IMR-90 (cell line): ENCODE results near the gene CCDC102B. TPM values are rescaled to one million over a fixed set of nuclear protein-coding genes. Genes with fewer than 3 reads are reported as not detected.

Source experiments
- ATAC-seq: fragments of 200-7000 bp; cut with Tn5 transposase; 2 replicates; pipeline ENCODE4 v1.9.1; 2020; ENCODE audit warnings: low read depth, mild to moderate bottlenecking, moderate library complexity
- BruUV-seq: library from RNA; stranded (reverse); fragments of 400-500 nt; replicated peaks from 2 replicates; lab custom pipeline; 2021; lab: Mats Ljungman, UMichigan
- CTCF ChIA-PET: fragments of 300-600 bp; formaldehyde crosslinking; extraction: SDS; loops from one replicate; lab custom pipeline; 2021; ENCODE audit warnings: antibody characterized with exemption; lab: Yijun Ruan, JAX
- POLR2A ChIA-PET: fragments of 300-600 bp; sonication (Branson Sonifier 250); formaldehyde crosslinking; loops from one replicate; lab custom pipeline; 2022; ENCODE audit warnings: antibody characterized with exemption; ENCODE audit not compliant: unreplicated experiment; lab: Charles Lee
- DNase-seq: peaks from one replicate; pipeline ENCODE4 v3.0.0; 2013
- H2AFZ ChIP-seq: replicated peaks from 2 replicates; pipeline ENCODE3; 2013; ENCODE audit warnings: low read length, mild to moderate bottlenecking; ENCODE audit not compliant: poor library complexity
- H2AK5ac ChIP-seq: 2 replicates; pipeline ENCODE4 v1.6.1; 2013; ENCODE audit warnings: low read depth, low read length, inconsistent platforms
- H2AK9ac ChIP-seq: replicated peaks from 2 replicates; pipeline ENCODE3; 2013; ENCODE audit warnings: mild to moderate bottlenecking, low read depth, low read length, moderate library complexity; ENCODE audit not compliant: poor library complexity
- H2BK120ac ChIP-seq: 2 replicates; pipeline ENCODE4 v1.6.1; 2013; ENCODE audit warnings: low read depth, low read length, inconsistent platforms
- H2BK15ac ChIP-seq: 3 replicates; pipeline ENCODE4 v1.6.1; 2013; ENCODE audit warnings: low read depth, low read length, inconsistent platforms
- H2BK20ac ChIP-seq: 2 replicates; pipeline ENCODE4 v1.6.1; 2013; ENCODE audit warnings: low read depth, mild to moderate bottlenecking, inconsistent platforms, low read length, moderate library complexity
- H2BK5ac ChIP-seq: 2 replicates; pipeline ENCODE4 v1.6.1; 2013; ENCODE audit warnings: mild to moderate bottlenecking, low read depth, low read length, inconsistent platforms; ENCODE audit not compliant: poor library complexity, severe bottlenecking
- H3K14ac ChIP-seq: replicated peaks from 2 replicates; pipeline ENCODE4 v1.6.1; 2013; ENCODE audit warnings: low read depth, low read length, inconsistent platforms
- H3K18ac ChIP-seq: 2 replicates; pipeline ENCODE4 v1.6.1; 2013; ENCODE audit warnings: low read depth, low read length, control low read depth
- H3K23ac ChIP-seq: 2 replicates; pipeline ENCODE4 v1.6.1; 2013; ENCODE audit warnings: low read depth, low read length, inconsistent platforms
- H3K27ac ChIP-seq: 2 replicates; pipeline ENCODE4 v1.5.1; 2013; ENCODE audit warnings: mild to moderate bottlenecking, control low read depth, low read length; ENCODE audit not compliant: insufficient read depth
- H3K27me3 ChIP-seq: 2 replicates; pipeline ENCODE4 v1.6.1; 2013; ENCODE audit warnings: low read length; ENCODE audit not compliant: control insufficient read depth, insufficient read depth
- H3K36me3 ChIP-seq: 2 replicates; pipeline ENCODE4 v1.6.1; 2013; ENCODE audit warnings: low read length, mixed read lengths; ENCODE audit not compliant: control insufficient read depth, insufficient read depth
- H3K4ac ChIP-seq: 2 replicates; pipeline ENCODE4 v1.6.1; 2013; ENCODE audit warnings: low read depth, low read length, inconsistent platforms
- H3K4me1 ChIP-seq: 2 replicates; pipeline ENCODE4 v1.6.1; 2013; ENCODE audit warnings: low read length, mixed read lengths; ENCODE audit not compliant: control insufficient read depth, insufficient read depth
- H3K4me2 ChIP-seq: 2 replicates; pipeline ENCODE4 v1.6.1; 2013; ENCODE audit warnings: low read depth, mild to moderate bottlenecking, control low read depth, low read length, moderate library complexity
- H3K4me3 ChIP-seq: 2 replicates; pipeline ENCODE4 v1.5.1; 2013; ENCODE audit warnings: low read depth, mild to moderate bottlenecking, control low read depth, low read length, moderate library complexity; ENCODE audit not compliant: insufficient read depth
- H3K56ac ChIP-seq: 2 replicates; pipeline ENCODE4 v1.6.1; 2013; ENCODE audit warnings: low read length, inconsistent platforms; ENCODE audit not compliant: insufficient read depth; ENCODE audit errors: extremely low read depth
- H3K79me1 ChIP-seq, 2 experiments: 2 replicates each; pipeline ENCODE4 v1.6.1; 2013; ENCODE audit warnings: low read length in 2 of 2, inconsistent platforms in 1 of 2, low read depth in 1 of 2
- H3K9ac ChIP-seq: 2 replicates; pipeline ENCODE4 v1.6.1; 2013; ENCODE audit warnings: low read depth, low read length, control low read depth
- H3K9me1 ChIP-seq: 2 replicates; pipeline ENCODE4 v1.6.1; 2013; ENCODE audit warnings: low read length, inconsistent platforms; ENCODE audit not compliant: insufficient read depth
- H3K9me3 ChIP-seq: 2 replicates; pipeline ENCODE4 v1.6.1; 2013; ENCODE audit warnings: low read length; ENCODE audit not compliant: control insufficient read depth, insufficient read depth
- H4K20me1 ChIP-seq: 2 replicates; pipeline ENCODE4 v1.6.1; 2013; ENCODE audit warnings: low read length, inconsistent platforms; ENCODE audit not compliant: insufficient read depth
- H4K5ac ChIP-seq: 2 replicates; pipeline ENCODE4 v1.6.1; 2013; ENCODE audit warnings: mild to moderate bottlenecking, low read depth, low read length, control low read depth
- H4K8ac ChIP-seq, 2 experiments: 2 replicates each; pipeline ENCODE4 v1.6.1; 2013; ENCODE audit warnings: low read depth in 2 of 2, low read length in 2 of 2, control low read depth in 1 of 2, inconsistent platforms in 1 of 2
- H4K91ac ChIP-seq: 2 replicates; pipeline ENCODE4 v1.6.1; 2013; ENCODE audit warnings: low read depth, low read length, inconsistent platforms; ENCODE audit not compliant: insufficient read depth
- BHLHE40 ChIP-seq: fragments of 150-350 bp; IDR thresholded peaks from 2 replicates; pipeline ENCODE4 v1.6.1; 2016; ENCODE audit warnings: mild to moderate bottlenecking, low read depth, low read length
- CHD1 ChIP-seq: IDR thresholded peaks from 2 replicates; pipeline ENCODE4 v1.6.1; 2012; ENCODE audit warnings: low read depth, low read length, improper control_type of control experiment
- FOS ChIP-seq: fragments of 150-350 bp; IDR thresholded peaks from 2 replicates; pipeline ENCODE4 v1.6.1; 2016; ENCODE audit warnings: low read depth, low read length
- MAFK ChIP-seq: IDR thresholded peaks from 2 replicates; pipeline ENCODE4 v1.6.1; 2012; ENCODE audit warnings: low read depth, low read length, improper control_type of control experiment
- MXI1 ChIP-seq: IDR thresholded peaks from 2 replicates; pipeline ENCODE4 v1.6.1; 2012; ENCODE audit warnings: low read depth, mild to moderate bottlenecking, low read length, moderate library complexity, borderline replicate concordance
- NFE2L2 ChIP-seq: fragments of 150-350 bp; IDR thresholded peaks from 2 replicates; pipeline ENCODE4 v1.6.1; 2016; ENCODE audit warnings: low read depth, mild to moderate bottlenecking, low read length
- POLR2A ChIP-seq: IDR thresholded peaks from 2 replicates; pipeline ENCODE4 v1.6.1; 2012; ENCODE audit warnings: mild to moderate bottlenecking, low read depth, low read length
- RAD21 ChIP-seq: IDR thresholded peaks from 2 replicates; pipeline ENCODE4 v1.6.1; 2012; ENCODE audit warnings: low read length, improper control_type of control experiment
- RFX5 ChIP-seq: IDR thresholded peaks from 2 replicates; pipeline ENCODE4 v1.8.0; 2012; ENCODE audit warnings: low read depth, mild to moderate bottlenecking, low read length, moderate library complexity
- SMC3 ChIP-seq: fragments of 150-350 bp; IDR thresholded peaks from 2 replicates; pipeline ENCODE4 v1.6.1; 2016; ENCODE audit warnings: low read depth, mild to moderate bottlenecking, antibody characterized with exemption, low read length, moderate library complexity
- WGBS, 2 experiments: methylation state at CpG; one replicate each; pipeline versions ENCODE4 v1.1.5 to v1.1.7; 2013; ENCODE audit warnings: missing lambda C conversion rate in 2 of 2; ENCODE audit not compliant: insufficient read length in 1 of 2; ENCODE audit errors: extremely low coverage in 2 of 2; 5-methylcytosine and 5-hydroxymethylcytosine counted together
- dilution Hi-C: fragments of 300-500 bp; cut with HindIII; formaldehyde crosslinking; loops from one replicate; pipeline ENCODE4 v1.14.3; 2018; ENCODE audit warnings: low sequenced_read_pairs; ENCODE audit not compliant: unreplicated experiment
- in situ Hi-C: fragments of 300-500 bp; cut with MboI; formaldehyde crosslinking; loops from 3 replicates; pipeline ENCODE4 v1.14.3; 2019; ENCODE audit warnings: low sequenced_read_pairs, inconsistent platforms, mixed read lengths
- intact Hi-C: fragments of 100-400 bp; cut with micrococcal nuclease; formaldehyde crosslinking; loops from 2 replicates; pipeline ENCODE4 v1.10.0; 2022
- polyA plus RNA-seq, 3 experiments: library from polyadenylated mRNA; depleted of rRNA; stranded (reverse); fragments of >200 nt; gene quantifications; 2 replicates each; pipeline ENCODE4 v1.2.3, GENCODE V29; 2012; ENCODE audit warnings: low replicate concordance in 1 of 3
- total RNA-seq: library from RNA; depleted of rRNA; stranded (reverse); fragments of >200 nt; gene quantifications from 2 replicates; pipeline ENCODE4 v1.2.3, GENCODE V29; 2012
- TF ChIP-seq, protein P1 (sequence below): fragments of 150-350 bp; IDR thresholded peaks from 2 replicates; pipeline ENCODE4 v1.6.1; 2017; ENCODE audit warnings: mild to moderate bottlenecking, antibody characterized with exemption, low read length, low read depth
- TF ChIP-seq, protein P2 (sequence below): fragments of 150-350 bp; IDR thresholded peaks from 2 replicates; pipeline ENCODE4 v1.6.1; 2016; ENCODE audit warnings: low read depth, mild to moderate bottlenecking, low read length, moderate library complexity, borderline replicate concordance

CCDC102B gene
- total and polyA plus RNA-seq, 2 of the 4 experiments (the other 2 are of a cell fraction) = 0.54 to 1.4 TPM

DNA sequence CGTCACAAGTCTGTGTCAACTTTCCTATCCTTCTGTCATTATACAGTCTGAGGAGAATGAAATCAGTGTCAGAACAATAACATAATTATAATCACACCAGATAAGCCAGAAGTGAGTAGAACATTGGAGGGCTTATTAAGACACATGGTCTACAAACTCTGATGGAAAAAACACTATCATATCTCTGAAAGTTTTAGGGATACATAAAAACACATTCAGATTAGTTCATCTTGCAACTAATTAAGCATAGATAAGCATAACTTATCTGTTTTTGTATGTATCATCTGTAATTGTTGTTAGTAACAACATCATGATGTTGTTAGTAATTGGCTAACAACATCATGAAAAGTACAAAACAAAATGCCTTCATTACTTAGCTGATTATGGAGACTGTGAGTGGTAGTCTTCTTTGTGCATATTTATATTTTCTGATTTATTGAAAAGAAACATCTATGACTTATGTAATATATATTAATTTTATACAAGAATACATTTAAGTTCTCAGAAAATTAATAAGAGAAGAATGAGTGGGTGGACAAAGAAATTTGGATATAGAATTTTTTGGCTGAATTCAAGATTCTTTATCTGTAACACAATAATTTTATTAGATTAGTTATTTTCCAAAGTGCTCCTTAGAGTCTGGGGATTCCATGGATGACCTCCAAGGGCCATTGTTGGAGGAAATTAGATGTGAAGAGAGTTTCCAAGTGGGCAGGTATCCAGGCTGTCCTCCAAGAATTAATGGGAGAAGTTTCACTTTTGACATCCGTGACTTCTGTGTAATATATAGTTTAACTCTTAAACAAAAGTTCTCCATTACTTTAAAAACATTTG, 16.9 kb upstream of the CCDC102B start:
- ChIA-PET POLR2A (no interaction called here), CTCF (no interaction called here)
- Histone ChIP-seq H3K14ac (no peak overlapping the region), H2BK20ac (no peak overlapping the region), H4K20me1 (no peaks in the 10 kb centered on the region), H3K56ac (no peak overlapping the region), H4K5ac (no peak overlapping the region; the same call in 1 of the 2 replicates), H3K9me1 (no peaks in the 10 kb centered on the region), H2AK5ac (peak overlapping the region; percentile 35; the same call in 1 of the 2 replicates), H3K4me2 (no peak overlapping the region), H3K27ac (no peak overlapping the region), H2BK5ac (no peak overlapping the region), H2BK15ac (0 out of 3 replicates have a peak overlapping the region, but pooled peaks have one; percentile 22), H4K8ac (no peak overlapping the region), H3K9me3 (no peaks in the 10 kb centered on the region), H3K4ac (no peak overlapping the region), H4K91ac (no peak overlapping the region; the same call in 1 of the 2 replicates), H3K79me1 (no peaks in the 10 kb centered on the region), H3K23ac (no peak overlapping the region), H2AFZ (no peak overlapping the region), H3K18ac (peak overlapping the region; percentile 25; the same call in 1 of the 2 replicates), H3K36me3 (no peaks in the 10 kb centered on the region), H3K4me3 (no peak overlapping the region), H3K27me3 (no peaks in the 10 kb centered on the region), H3K9ac (no peak overlapping the region), H3K4me1 (no peaks in the 10 kb centered on the region), H2AK9ac (no peak overlapping the region), H2BK120ac (no peak overlapping the region)
- TF ChIP-seq CHD1 (no peak), MAFK (no peak), MXI1 (no peak), FOS (no peak), RAD21 (no peak), BHLHE40 (no peak), NFE2L2 (no peak), RFX5 (no peak), POLR2A (no peak), SMC3 (no peak)
- TF ChIP-seq, protein P1, sequence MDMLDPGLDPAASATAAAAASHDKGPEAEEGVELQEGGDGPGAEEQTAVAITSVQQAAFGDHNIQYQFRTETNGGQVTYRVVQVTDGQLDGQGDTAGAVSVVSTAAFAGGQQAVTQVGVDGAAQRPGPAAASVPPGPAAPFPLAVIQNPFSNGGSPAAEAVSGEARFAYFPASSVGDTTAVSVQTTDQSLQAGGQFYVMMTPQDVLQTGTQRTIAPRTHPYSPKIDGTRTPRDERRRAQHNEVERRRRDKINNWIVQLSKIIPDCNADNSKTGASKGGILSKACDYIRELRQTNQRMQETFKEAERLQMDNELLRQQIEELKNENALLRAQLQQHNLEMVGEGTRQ = no peak
- TF ChIP-seq, protein P2, sequence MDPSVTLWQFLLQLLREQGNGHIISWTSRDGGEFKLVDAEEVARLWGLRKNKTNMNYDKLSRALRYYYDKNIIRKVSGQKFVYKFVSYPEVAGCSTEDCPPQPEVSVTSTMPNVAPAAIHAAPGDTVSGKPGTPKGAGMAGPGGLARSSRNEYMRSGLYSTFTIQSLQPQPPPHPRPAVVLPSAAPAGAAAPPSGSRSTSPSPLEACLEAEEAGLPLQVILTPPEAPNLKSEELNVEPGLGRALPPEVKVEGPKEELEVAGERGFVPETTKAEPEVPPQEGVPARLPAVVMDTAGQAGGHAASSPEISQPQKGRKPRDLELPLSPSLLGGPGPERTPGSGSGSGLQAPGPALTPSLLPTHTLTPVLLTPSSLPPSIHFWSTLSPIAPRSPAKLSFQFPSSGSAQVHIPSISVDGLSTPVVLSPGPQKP = no peak
- DNase-seq (no peak), ATAC-seq (no peak)
- dilution Hi-C loops = no loop called here
- BruUV-seq = no TSS peak
- intact Hi-C loops = no loop called here
- WGBS, 2 experiments = no CpG with 5 or more reads among the region's 2 CpGs
- in situ Hi-C loops = no loop called here
